PFSK-1 (cell line): Measurements from ENCODE around the gene RASA2.

ENCODE experiments used
- FOXP2 ChIP-seq: optimal IDR thresholded peaks from 2 replicates; pipeline ENCODE3; 2011; ENCODE audit warnings: borderline replicate concordance, control low read depth, inconsistent platforms; ENCODE audit not compliant: insufficient read depth; ENCODE audit errors: extremely low read length, extremely low read depth
- POLR2AphosphoS5 ChIP-seq: IDR thresholded peaks from 2 replicates; pipeline ENCODE4 v1.6.1; 2012; ENCODE audit warnings: low read depth, mild to moderate bottlenecking, control low read depth, low read length, moderate library complexity
- SIN3A ChIP-seq: IDR thresholded peaks from 2 replicates; pipeline ENCODE4 v1.6.1; 2012; ENCODE audit warnings: mild to moderate bottlenecking, low read length, moderate library complexity, borderline replicate concordance; ENCODE audit not compliant: insufficient read depth
- TAF1 ChIP-seq: IDR thresholded peaks from 2 replicates; pipeline ENCODE4 v1.6.1; 2012; ENCODE audit warnings: low read length, control low read depth, borderline replicate concordance; ENCODE audit not compliant: insufficient read depth
- TF ChIP-seq, protein P1 (sequence below), 2 experiments: IDR thresholded peaks; 2 replicates each; pipeline versions ENCODE4 v1.6.1 to v1.8.0; 2011 to 2012; ENCODE audit warnings: low read depth in 2 of 2, low read length in 2 of 2, control low read depth in 1 of 2, inconsistent platforms in 1 of 2, mild to moderate bottlenecking in 1 of 2, moderate library complexity in 1 of 2; ENCODE audit not compliant: insufficient read depth in 1 of 2

DNA sequence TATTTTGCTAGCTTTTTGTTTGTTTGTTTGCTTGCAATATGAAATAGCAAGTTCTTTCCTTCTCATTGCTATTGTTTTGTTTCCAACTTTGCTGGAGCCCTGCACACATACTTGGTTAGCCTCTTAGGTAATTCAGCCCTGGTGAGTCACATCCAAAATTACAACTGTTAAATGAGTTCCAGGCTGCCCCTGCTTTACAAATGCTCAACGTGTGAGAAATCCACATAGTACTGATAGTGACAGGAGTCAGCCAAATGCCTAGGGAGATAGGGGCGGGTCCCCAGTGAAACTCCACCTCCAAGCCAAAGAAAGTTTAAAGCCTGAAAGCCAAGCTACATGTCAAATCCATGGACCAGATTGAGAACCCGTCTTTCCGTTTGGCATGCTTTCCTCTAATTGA lies 169.9 kb downstream of the RASA2 start:
- TF ChIP-seq POLR2AphosphoS5 (no peak), TAF1 (no peak), SIN3A (no peak), FOXP2 (no peak)
- TF ChIP-seq, protein P1, sequence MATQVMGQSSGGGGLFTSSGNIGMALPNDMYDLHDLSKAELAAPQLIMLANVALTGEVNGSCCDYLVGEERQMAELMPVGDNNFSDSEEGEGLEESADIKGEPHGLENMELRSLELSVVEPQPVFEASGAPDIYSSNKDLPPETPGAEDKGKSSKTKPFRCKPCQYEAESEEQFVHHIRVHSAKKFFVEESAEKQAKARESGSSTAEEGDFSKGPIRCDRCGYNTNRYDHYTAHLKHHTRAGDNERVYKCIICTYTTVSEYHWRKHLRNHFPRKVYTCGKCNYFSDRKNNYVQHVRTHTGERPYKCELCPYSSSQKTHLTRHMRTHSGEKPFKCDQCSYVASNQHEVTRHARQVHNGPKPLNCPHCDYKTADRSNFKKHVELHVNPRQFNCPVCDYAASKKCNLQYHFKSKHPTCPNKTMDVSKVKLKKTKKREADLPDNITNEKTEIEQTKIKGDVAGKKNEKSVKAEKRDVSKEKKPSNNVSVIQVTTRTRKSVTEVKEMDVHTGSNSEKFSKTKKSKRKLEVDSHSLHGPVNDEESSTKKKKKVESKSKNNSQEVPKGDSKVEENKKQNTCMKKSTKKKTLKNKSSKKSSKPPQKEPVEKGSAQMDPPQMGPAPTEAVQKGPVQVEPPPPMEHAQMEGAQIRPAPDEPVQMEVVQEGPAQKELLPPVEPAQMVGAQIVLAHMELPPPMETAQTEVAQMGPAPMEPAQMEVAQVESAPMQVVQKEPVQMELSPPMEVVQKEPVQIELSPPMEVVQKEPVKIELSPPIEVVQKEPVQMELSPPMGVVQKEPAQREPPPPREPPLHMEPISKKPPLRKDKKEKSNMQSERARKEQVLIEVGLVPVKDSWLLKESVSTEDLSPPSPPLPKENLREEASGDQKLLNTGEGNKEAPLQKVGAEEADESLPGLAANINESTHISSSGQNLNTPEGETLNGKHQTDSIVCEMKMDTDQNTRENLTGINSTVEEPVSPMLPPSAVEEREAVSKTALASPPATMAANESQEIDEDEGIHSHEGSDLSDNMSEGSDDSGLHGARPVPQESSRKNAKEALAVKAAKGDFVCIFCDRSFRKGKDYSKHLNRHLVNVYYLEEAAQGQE (IDR thresholded peaks at IDR 0.05; ENCODE audit: insufficient read depth in 1 of 2, low read depth in 2 of 2, low read length in 2 of 2) = no peak
